ENCODE measurements around the gene FILIP1L.
"Not testable (repeated sequence)": the region's sequence is repeated elsewhere in the genome, so short reads cannot be mapped to it uniquely, and the experiment has no call there.

Gene FILIP1L

DNA sequence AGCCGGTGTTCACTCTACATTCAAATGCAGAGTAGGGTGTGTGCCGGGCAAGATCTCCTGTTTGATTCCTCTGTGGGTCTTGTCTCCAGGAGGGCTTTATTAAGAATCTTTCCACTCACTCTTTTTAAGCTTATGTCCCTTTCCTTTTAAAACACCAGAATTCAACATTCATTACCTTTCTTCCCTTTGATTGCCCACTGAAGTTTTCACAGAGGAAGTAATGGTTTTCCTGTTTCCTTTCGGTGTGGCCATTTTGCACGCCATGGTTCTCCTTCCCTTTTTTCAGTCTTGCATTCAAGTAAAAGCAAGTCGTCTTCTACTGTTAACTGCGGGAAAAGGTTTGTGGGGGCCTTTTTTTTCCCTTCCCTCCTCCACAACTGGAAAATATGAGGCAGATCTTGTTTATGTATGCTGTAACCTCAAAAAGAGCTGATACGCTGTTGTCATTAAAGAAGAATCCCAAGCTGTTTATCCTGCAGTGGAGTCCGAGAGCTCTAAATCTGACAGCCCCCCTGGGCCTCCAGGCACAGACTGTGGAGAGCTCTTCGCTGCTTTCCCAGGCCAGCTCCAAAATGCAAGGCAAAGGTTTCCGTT, 40.5 kb downstream of the FILIP1L start:
- DNase-seq (ENCODE audit: low spot score) = no peak

- DNase-seq (ENCODE audit: low spot score) = no peak
Observed at GRCh38 chr3:100073049-100073713, 41.1 kb downstream of the FILIP1L start.

GRCh38 chr3:100072326-100073048, 41.8 kb downstream of the FILIP1L start:
- DNase-seq (ENCODE audit: low spot score) = no peak

GRCh38 chr3:100069472-100069871, 44.8 kb downstream of the FILIP1L start:
- DNase-seq (ENCODE audit: low spot score) = no peak

GRCh38 chr3:100068826-100069225, 45.5 kb downstream of the FILIP1L start:
- peak; percentile 69 for DNase-seq (ENCODE audit: low spot score)

DNA sequence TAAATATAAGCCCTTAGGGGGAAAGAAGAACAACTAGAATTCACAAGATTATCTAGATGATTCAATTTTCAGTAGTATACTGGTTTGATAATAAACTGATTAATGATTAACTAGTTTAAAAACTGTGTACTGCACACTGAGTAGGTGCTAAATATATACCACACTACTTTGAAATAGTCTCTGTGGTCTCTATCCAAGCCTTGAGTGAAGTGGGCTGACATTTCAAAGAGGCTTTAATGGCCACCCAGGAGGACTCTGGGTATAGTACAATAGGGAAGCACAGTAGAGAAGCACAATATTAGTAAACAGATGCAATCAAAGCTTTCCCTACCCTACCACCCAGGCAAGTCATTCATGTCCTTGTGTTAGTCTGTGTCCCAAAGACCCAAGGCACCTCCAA, 46.7 kb downstream of the FILIP1L start:
- no peak for DNase-seq (ENCODE audit: low spot score)

DNA sequence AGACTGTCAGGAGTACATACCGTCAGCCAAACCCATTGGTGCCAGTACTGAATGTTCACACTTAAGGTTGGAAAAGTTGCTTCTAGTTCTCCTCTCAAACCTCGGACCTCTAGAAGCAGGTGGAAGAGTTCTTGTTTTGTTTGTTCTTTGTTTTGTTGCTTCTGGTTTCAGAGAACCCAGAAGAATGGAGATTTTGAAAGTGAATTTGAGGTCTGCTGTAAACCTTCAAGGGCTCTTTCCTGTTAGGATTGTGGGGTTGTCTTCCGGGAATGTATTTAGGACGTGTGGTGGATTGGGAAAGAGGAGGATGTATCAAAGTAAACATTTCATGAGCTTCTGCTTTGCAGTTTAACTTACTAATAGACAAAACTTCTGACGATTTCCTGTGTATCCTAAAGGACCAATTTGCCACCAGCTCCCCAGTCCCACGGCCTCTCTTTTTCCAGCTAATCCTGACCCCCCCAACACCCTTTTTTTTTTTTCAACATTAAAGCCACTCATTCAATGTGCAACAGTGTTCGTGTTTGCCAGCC, 50.3 kb downstream of the FILIP1L start:
- DNase-seq (ENCODE audit: low spot score) = no peak

- no peak for DNase-seq (ENCODE audit: low spot score)
Observed at GRCh38 chr3:100062665-100063064, 51.6 kb downstream of the FILIP1L start.

DNA sequence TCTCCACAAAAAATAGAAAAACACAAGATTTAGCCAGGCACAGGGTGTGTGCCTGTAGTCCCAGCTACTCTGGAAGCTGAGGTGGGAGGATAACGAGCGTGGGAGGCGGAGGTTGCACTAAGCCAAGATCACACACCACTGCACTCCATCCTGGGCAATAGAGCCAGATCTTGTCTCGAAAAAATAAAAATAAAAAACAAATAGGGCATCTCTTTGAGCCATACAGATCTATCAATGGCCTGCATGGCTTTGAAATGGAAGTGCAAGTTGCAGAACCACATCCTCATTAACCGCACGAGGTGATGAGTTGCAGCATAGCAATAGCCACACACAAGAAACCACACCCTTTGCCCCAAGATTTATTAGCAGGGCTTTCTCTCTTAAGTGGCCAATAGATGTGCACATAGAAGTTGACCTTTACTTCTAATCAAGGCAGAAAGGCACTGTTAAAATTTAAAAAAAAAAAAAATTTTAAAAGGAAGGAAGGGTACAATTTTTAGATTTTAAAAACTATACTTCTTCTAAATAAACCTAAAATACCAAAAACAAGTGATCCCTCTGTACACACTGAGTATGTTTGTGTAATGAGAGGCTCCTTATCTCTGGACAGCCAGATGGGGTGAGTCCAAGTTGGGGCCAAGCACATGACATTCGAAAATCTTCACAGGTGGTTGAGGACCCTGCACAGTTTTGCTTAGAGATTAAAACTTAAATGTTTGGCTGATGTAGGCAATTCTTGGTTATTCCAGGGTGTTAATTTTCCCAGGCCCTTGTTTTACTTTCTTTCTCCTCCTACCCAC, 53.4 kb downstream of the FILIP1L start:
- no peak for DNase-seq (ENCODE audit: low spot score)

DNA sequence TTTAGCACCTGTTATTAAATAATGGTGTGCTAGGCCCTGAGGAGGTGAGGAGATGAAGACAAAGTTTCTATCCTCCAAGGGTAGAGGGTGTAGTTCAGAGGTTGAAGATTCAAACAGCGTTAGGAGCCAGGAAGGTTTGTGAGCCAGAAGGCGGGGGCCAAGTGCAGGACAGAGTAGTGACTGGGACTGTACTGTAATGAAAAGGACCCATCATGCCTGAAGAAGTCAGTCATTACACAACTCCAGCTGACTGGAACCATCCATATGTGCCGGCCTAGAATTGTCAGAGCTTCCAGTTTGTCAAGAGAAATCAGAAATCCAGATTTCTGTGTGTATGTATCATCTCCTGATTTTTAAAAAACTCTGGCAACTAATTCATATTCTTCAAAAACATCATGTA, 54.8 kb downstream of the FILIP1L start:
- no peak for DNase-seq (ENCODE audit: low spot score)

- peak; percentile 43 for DNase-seq (ENCODE audit: low spot score)
Observed at GRCh38 chr3:100057716-100058575, 56.4 kb downstream of the FILIP1L start.

DNA sequence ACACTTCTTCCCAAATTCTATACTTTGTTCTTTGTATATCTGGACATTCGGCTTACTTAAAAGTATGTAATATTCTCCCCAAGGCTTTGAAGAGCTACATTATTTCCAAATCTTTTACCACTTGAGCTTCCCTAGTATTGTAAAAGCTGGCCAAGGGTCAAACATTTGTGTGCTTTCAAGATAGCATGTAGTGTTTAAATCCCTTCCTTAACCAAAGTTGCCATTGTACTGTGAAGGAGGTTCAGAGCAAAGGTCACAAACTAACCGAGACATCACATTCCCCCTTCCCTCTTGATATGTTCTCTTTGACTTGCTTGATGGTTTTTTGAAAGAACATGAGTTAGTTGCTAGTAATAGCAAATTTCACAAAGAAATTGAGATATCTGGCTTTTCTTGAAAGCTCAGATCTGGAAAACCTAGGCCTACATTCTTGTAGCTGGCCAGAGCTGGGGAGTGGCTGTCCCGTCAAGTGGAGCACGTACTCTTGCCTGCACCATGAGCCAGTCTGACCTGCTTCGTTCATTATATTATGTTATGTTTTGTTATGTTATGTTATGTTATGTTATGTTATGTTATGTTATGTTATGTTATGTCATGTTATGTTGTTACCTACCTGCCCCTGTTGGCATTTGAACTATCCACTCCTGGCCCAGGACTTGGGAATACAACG, 60.2 kb downstream of the FILIP1L start:
- DNase-seq (ENCODE audit: low spot score) = peak; percentile 35

GRCh38 chr3:100051513-100051912, 62.8 kb downstream of the FILIP1L start:
- not testable (repeated sequence) for DNase-seq (ENCODE audit: low spot score)

- no peak for DNase-seq (ENCODE audit: low spot score)
Observed at GRCh38 chr3:100048248-100048647, 66.1 kb downstream of the FILIP1L start.

DNA sequence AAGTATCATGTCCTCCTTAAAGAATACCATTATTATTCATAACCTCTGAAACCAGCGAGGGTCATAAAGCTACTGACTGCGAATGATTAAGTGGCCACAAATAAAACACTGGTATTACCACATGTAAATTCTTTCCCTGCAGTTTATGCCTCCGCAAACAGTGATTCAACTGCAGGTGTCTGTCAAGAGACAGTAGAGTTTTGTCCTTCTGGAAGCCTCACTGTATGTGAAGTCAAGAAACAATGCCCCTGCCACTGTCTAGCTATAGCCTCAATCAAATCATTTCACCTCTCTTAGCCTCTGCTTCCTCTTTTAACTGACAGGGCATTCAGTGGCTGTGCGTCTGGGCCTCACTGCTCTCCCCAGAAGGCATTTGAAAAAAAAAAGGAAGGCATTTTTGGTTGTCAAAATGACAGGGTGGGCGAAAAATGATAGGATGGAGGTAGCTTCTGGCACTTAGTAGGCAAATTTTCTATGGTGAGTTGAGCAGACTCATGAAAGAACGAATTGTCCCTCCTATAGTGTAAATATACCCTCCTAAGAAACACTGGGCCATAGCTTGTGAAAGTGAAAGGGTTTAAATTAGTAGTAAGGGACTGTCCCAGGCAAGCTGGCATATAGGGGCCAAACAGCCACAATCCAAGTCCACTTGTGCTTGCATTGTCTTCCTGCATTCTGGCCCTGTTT, 66.7 kb downstream of the FILIP1L start:
- DNase-seq (ENCODE audit: low spot score) = no peak

DNA sequence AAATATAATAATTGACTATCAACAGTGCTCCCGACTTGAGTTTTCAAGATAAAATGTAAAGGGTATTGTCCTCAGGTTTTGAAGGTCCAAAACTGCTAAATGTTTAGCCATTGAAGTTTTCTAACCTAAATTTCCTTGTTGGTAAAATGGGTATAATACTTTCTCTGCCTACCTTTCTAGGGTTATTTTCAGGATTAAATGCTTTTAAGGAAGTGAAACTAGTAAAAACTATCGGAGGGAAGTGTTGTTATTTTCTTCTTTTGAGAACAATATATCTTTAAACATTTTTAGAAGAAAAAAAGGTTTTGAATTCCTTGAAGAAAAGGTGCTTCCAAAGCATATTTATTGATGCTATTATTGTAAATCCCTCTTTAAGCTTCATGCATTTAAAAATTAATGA, 67.3 kb downstream of the FILIP1L start:
- DNase-seq (ENCODE audit: low spot score) = no peak

DNA sequence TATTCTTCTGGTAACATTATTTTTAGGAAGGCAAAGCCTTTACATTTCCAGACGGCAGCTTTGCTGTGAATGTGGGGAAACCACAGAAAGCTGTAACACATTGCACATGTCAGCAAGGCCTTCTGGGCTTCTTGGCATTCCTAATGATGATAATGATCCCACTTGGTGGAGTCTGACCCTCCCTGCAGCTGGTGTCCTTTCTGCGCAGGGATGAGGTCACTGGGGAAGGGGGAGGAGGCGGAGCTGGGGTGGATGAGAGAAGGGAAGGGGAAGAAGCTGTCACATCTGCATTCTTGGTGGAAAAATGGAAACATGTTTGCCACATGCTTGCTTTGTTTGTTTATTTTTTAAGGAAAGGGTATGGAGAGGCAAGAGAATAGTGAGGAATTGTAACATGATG, 68.6 kb downstream of the FILIP1L start:
- no peak for DNase-seq (ENCODE audit: low spot score)

DNA sequence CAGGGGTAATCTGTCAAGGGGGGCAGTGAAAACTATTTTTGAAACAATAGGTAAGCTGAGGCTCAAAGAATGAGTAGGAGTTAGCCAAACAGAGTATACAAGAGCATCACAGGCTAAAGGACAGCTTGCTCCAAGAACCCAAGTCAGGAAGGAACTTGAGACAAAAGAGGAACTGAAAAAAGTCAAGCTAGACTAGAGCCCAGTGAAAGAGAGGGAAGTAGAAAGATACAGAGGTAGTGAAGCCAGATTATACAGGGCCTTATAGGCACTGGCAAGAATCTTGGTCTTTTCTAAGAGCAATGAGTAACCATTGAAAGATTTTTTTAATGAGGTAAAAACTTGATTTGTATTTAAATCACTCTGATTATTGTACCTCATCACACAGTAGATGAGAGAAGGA, 69.9 kb downstream of the FILIP1L start:
- DNase-seq (ENCODE audit: low spot score) = no peak

- DNase-seq (ENCODE audit: low spot score) = no peak
Observed at GRCh38 chr3:100043271-100043670, 71.0 kb downstream of the FILIP1L start.
